ENCODE data around the gene SERPINA4.
"Not testable (repeated sequence)": the region's sequence is repeated elsewhere in the genome, so short reads cannot be mapped to it uniquely, and the experiment has no call there.

SERPINA4 gene

GRCh38 chr14:94572637-94573303 is 11.5 kb downstream of the SERPINA4 start:
- H3K4me3 ChIP-seq (ENCODE audit: low read depth, low read length), result no peak overlapping the region
- no peak for DNase-seq (ENCODE audit: low read depth)
- TF ChIP-seq CTCF (IDR thresholded peaks at IDR 0.05; ENCODE audit: control insufficient read depth, extremely low read depth, insufficient read depth), result no peak

- TF ChIP-seq CTCF (IDR thresholded peaks at IDR 0.05; ENCODE audit: control insufficient read depth, extremely low read depth, insufficient read depth), result no peak
- no peak for DNase-seq (ENCODE audit: low read depth)
- H3K4me3 ChIP-seq (ENCODE audit: low read depth, low read length), result no peak overlapping the region
These were observed 12.4 kb downstream of the SERPINA4 start for GRCh38 chr14:94573475-94574277.

- no peak overlapping the region for H3K4me3 ChIP-seq (ENCODE audit: low read depth, low read length)
- no peak for TF ChIP-seq CTCF (IDR thresholded peaks at IDR 0.05; ENCODE audit: control insufficient read depth, extremely low read depth, insufficient read depth)
- DNase-seq (ENCODE audit: low read depth), result no peak
These were observed 13.1 kb downstream of the SERPINA4 start for GRCh38 chr14:94574336-94574735.

- peak; percentile 47 for DNase-seq (ENCODE audit: low read depth)
- TF ChIP-seq CTCF (IDR thresholded peaks at IDR 0.05; ENCODE audit: control insufficient read depth, extremely low read depth, insufficient read depth), result peak; percentile 65
- H3K4me3 ChIP-seq (ENCODE audit: low read depth, low read length), result no peak overlapping the region
These were observed 14.7 kb downstream of the SERPINA4 start for GRCh38 chr14:94575730-94576585.

- not testable (repeated sequence) for H3K4me3 ChIP-seq (ENCODE audit: low read depth, low read length); DNase-seq (ENCODE audit: low read depth)
These were observed 16.2 kb downstream of the SERPINA4 start for GRCh38 chr14:94577472-94577871.

- H3K4me3 ChIP-seq (ENCODE audit: low read depth, low read length), result no peak overlapping the region
- no peak for DNase-seq (ENCODE audit: low read depth)
These were observed 17.5 kb downstream of the SERPINA4 start for GRCh38 chr14:94578712-94579111.

More at GRCh38 chr14:94578712-94579111, 17.5 kb downstream of the SERPINA4 start:
- TF ChIP-seq CTCF (IDR thresholded peaks at IDR 0.05; ENCODE audit: control insufficient read depth, extremely low read depth, insufficient read depth), result no peak
